Measurements from ENCODE around the gene IGFBP4. TPM values are rescaled to one million over a fixed set of nuclear protein-coding genes. Genes with fewer than 3 reads are reported as not detected.

Gene IGFBP4
- total and polyA plus RNA-seq, 2 of the 13 experiments (the other 11 are each of a cell fraction or from before 2014, with no cell fraction given): 4.1 to 49.0 TPM

- TF ChIP-seq POGK (CRISPR knock-in tag; conservative IDR thresholded peaks at IDR 0.05) (peak; percentile 70), IRF9 (CRISPR knock-in tag; IDR thresholded peaks at IDR 0.05; ENCODE audit: borderline replicate concordance) (peak; percentile 84; the same call in 1 of the 2 replicates), BORCS8-MEF2B (CRISPR knock-in tag; IDR thresholded peaks at IDR 0.05) (peak; percentile 98), ZGPAT (CRISPR knock-in tag; IDR thresholded peaks at IDR 0.05) (0 out of 2 replicates have a peak, but pooled peaks have one; percentile 51), ZNF12 (CRISPR knock-in tag; IDR thresholded peaks at IDR 0.05) (peak; percentile 26; the same call in 1 of the 2 replicates), ZNF414 (CRISPR knock-in tag; IDR thresholded peaks at IDR 0.05) (no peak), ZC3H4 (CRISPR knock-in tag; IDR thresholded peaks at IDR 0.05; ENCODE audit: borderline replicate concordance) (no peak), ZBTB14 (CRISPR knock-in tag; IDR thresholded peaks at IDR 0.05) (no peak), MAX (IDR thresholded peaks at IDR 0.05) (peak; percentile 65), ZBTB26 (CRISPR knock-in tag; IDR thresholded peaks at IDR 0.05; ENCODE audit: borderline replicate concordance) (0 out of 2 replicates have a peak, but pooled peaks have one; percentile 11), ATF7-NPFF (CRISPR knock-in tag; IDR thresholded peaks at IDR 0.05; ENCODE audit: low read depth) (peak; percentile 96), ZNF747 (CRISPR knock-in tag; IDR thresholded peaks at IDR 0.05; ENCODE audit: borderline replicate concordance) (peak; percentile 53; the same call in 1 of the 2 replicates), BRD4 (CRISPR knock-in tag; IDR thresholded peaks at IDR 0.05) (0 out of 2 replicates have a peak, but pooled peaks have one; percentile 31), NFKBIZ (CRISPR knock-in tag; IDR thresholded peaks at IDR 0.05) (no peak), MTA1 (CRISPR knock-in tag; IDR thresholded peaks at IDR 0.05; ENCODE audit: borderline replicate concordance) (peak; percentile 16; the same call in 1 of the 2 replicates), MED8 (CRISPR knock-in tag; IDR thresholded peaks at IDR 0.05; ENCODE audit: insufficient replicate concordance) (no peak), HBP1 (CRISPR knock-in tag; IDR thresholded peaks at IDR 0.05; ENCODE audit: low read depth) (0 out of 2 replicates have a peak, but pooled peaks have one; percentile 85), ZSCAN20 (CRISPR knock-in tag; IDR thresholded peaks at IDR 0.05; ENCODE audit: borderline replicate concordance) (0 out of 2 replicates have a peak, but pooled peaks have one; percentile 22)
Measured at GRCh38 chr17:40417609-40418427, 25.4 kb upstream of the IGFBP4 start, which contains the start of gene TOP2A (continued).

Data from HepG2 (cell line).